ENCODE results near the gene TLL1. TPM values are rescaled to one million over a fixed set of nuclear protein-coding genes. Genes with fewer than 3 reads are reported as not detected.

TLL1 gene
- polyA plus RNA-seq, 3 donors: not detected

- H3K27me3 ChIP-seq (ENCODE audit: control insufficient read depth in 2 of 2, insufficient read depth in 2 of 2, low read length in 2 of 2): no peaks in the 10 kb centered on the region
- H3K4me3 ChIP-seq (replicated peaks in 1 of 3; ENCODE audit: low read depth in 2 of 3, low read length in 3 of 3): no peak overlapping the region
- H3K4me1 Mint-ChIP-seq: no peaks in the 10 kb centered on the region
- no peaks in the 10 kb centered on the region for H4K20me1 ChIP-seq (ENCODE audit: insufficient read depth, low read length)
- no peaks in the 10 kb centered on the region for H3K36me3 Mint-ChIP-seq
- no peaks in the 10 kb centered on the region for H3K79me2 ChIP-seq (ENCODE audit: insufficient read depth, low read length)
- no peaks in the 10 kb centered on the region for H3K36me3 ChIP-seq (replicated peaks in 1 of 2; ENCODE audit: control insufficient read depth in 1 of 2, insufficient read depth in 2 of 2, low read length in 2 of 2)
- H2AFZ ChIP-seq (ENCODE audit: insufficient read depth, low read depth, low read length, poor library complexity, severe bottlenecking): no peak overlapping the region
- H3K9ac ChIP-seq (ENCODE audit: insufficient read depth, low read length, poor library complexity, severe bottlenecking): no peak overlapping the region
- peaks cover 0 to 6% of the 10 kb centered on the region in 2 donors for H3K9me3 ChIP-seq (replicated peaks in 1 of 2; ENCODE audit: control insufficient read depth in 1 of 2, insufficient read depth in 1 of 2, low read length in 2 of 2)
- peaks cover 2 to 20% (median 8%) of the 10 kb centered on the region in 7 donors for H3K9me3 Mint-ChIP-seq
- H3K27ac Mint-ChIP-seq: no peak overlapping the region
- no peak overlapping the region for H3K4me2 ChIP-seq (replicated peaks; ENCODE audit: extremely low read depth, low read length, poor library complexity, severe bottlenecking)
- intact Hi-C loops (cut with micrococcal nuclease): no loop called here
- no peak overlapping the region for H3K4me3 Mint-ChIP-seq
- no peak for DNase-seq
- no CpG with 5 or more reads among the region's 2 CpGs for WGBS (ENCODE audit: insufficient coverage)
- no peaks in the 10 kb centered on the region for H3K4me1 ChIP-seq (ENCODE audit: control insufficient read depth in 1 of 2, insufficient read depth in 2 of 2, low read length in 2 of 2)
- no peak for TF ChIP-seq CTCF (IDR thresholded peaks at IDR 0.05)
- peaks cover 0 to 1% (median 0%) of the 10 kb centered on the region in 3 donors for H3K27me3 Mint-ChIP-seq (ENCODE audit: low read depth in 3 of 3)
- H3K27ac ChIP-seq (ENCODE audit: low read depth in 1 of 2, low read length in 2 of 2): no peak overlapping the region
Measured at GRCh38 chr4:165965503-165965902, 92.5 kb downstream of the TLL1 start.

GRCh38 chr4:165966833-165967232 is 93.8 kb downstream of the TLL1 start:
- Mint-ChIP-seq H3K27ac (no peak overlapping the region), H3K36me3 (no peaks in the 10 kb centered on the region), H3K4me1 (no peaks in the 10 kb centered on the region), H3K9me3 (peaks cover 4 to 23% (median 9%) of the 10 kb centered on the region in 7 donors), H3K4me3 (no peak overlapping the region), H3K27me3 (ENCODE audit: low read depth in 3 of 3) (peaks cover 0 to 1% (median 0%) of the 10 kb centered on the region in 3 donors)
- H3K79me2 ChIP-seq (ENCODE audit: insufficient read depth, low read length): no peaks in the 10 kb centered on the region
- WGBS (ENCODE audit: insufficient coverage): 75% methylated on average over 2 of the region's 8 CpGs
- H4K20me1 ChIP-seq (ENCODE audit: insufficient read depth, low read length): no peaks in the 10 kb centered on the region
- no peak overlapping the region for H3K27ac ChIP-seq (ENCODE audit: low read depth in 1 of 2, low read length in 2 of 2)
- H3K27me3 ChIP-seq (ENCODE audit: control insufficient read depth in 2 of 2, insufficient read depth in 2 of 2, low read length in 2 of 2): no peaks in the 10 kb centered on the region
- H3K4me2 ChIP-seq (replicated peaks; ENCODE audit: extremely low read depth, low read length, poor library complexity, severe bottlenecking): no peak overlapping the region
- H3K4me3 ChIP-seq (replicated peaks in 1 of 3; ENCODE audit: low read depth in 2 of 3, low read length in 3 of 3): no peak overlapping the region
- TF ChIP-seq CTCF (IDR thresholded peaks at IDR 0.05): no peak
- intact Hi-C loops (cut with micrococcal nuclease): no loop called here
- peaks cover 0 to 6% of the 10 kb centered on the region in 2 donors for H3K9me3 ChIP-seq (replicated peaks in 1 of 2; ENCODE audit: control insufficient read depth in 1 of 2, insufficient read depth in 1 of 2, low read length in 2 of 2)
- no peaks in the 10 kb centered on the region for H3K4me1 ChIP-seq (ENCODE audit: control insufficient read depth in 1 of 2, insufficient read depth in 2 of 2, low read length in 2 of 2)
- no peak overlapping the region for H2AFZ ChIP-seq (ENCODE audit: insufficient read depth, low read depth, low read length, poor library complexity, severe bottlenecking)
- no peak overlapping the region for H3K9ac ChIP-seq (ENCODE audit: insufficient read depth, low read length, poor library complexity, severe bottlenecking)
- no peak for DNase-seq
- H3K36me3 ChIP-seq (replicated peaks in 1 of 2; ENCODE audit: control insufficient read depth in 1 of 2, insufficient read depth in 2 of 2, low read length in 2 of 2): no peaks in the 10 kb centered on the region

All from CD14-positive monocyte (primary cell).